GM12892 (cell line): ENCODE measurements around the gene KRTAP10-7.

Experiments used
- POLR2A ChIP-seq: IDR thresholded peaks from 2 replicates; pipeline ENCODE4 v1.6.1; 2011; ENCODE audit warnings: low read depth, low read length, control low read depth
- POLR2AphosphoS5 ChIP-seq: IDR thresholded peaks from 2 replicates; pipeline ENCODE4 v1.6.1; 2011; ENCODE audit warnings: low read depth, low read length, control low read depth

- TF ChIP-seq POLR2A (no peak), POLR2AphosphoS5 (no peak)
These were observed 17.2 kb upstream of the KRTAP10-7 start for GRCh38 chr21:44583089-44583799.
